Epithelial cell of esophagus (primary cell): Measurements from ENCODE around the gene OR52E8.

Experiments used
- DNase-seq: peaks from one replicate; pipeline ENCODE4 v3.0.0; 2010; ENCODE audit warnings: low read depth
- H3K4me3 ChIP-seq: 2 replicates; pipeline ENCODE4 v1.5.1; 2011; ENCODE audit warnings: mild to moderate bottlenecking, low read length, control low read depth
- CTCF ChIP-seq: IDR thresholded peaks from 2 replicates; pipeline ENCODE4 v1.5.1; 2011; ENCODE audit warnings: low read depth, mild to moderate bottlenecking, low read length, control low read depth, inconsistent platforms; ENCODE audit not compliant: insufficient read depth; ENCODE audit errors: missing control alignments

OR52E8 gene

GRCh38 chr11:5880329-5880728 lies 22.8 kb upstream of the OR52E8 start, which contains the start of gene OR52E4:
OR52E4 (plus strand) TSS chr11:5880629; CDS start chr11:5884293, 3,664 bp downstream.
- no peak for DNase-seq
- no peak for TF ChIP-seq CTCF
- H3K4me3 ChIP-seq: no peak within 1 kb of the TSS

- TF ChIP-seq CTCF: no peak
- no peak overlapping the region for H3K4me3 ChIP-seq
- DNase-seq: no peak
These were observed 21.1 kb upstream of the OR52E8 start for GRCh38 chr11:5878564-5878963.

GRCh38 chr11:5865826-5866225 lies 8.3 kb upstream of the OR52E8 start:
- TF ChIP-seq CTCF: no peak
- H3K4me3 ChIP-seq: no peak overlapping the region
- DNase-seq: peak; percentile 39

GRCh38 chr11:5851002-5851401 lies 6.5 kb downstream of the OR52E8 start:
- H3K4me3 ChIP-seq: no peak overlapping the region
- TF ChIP-seq CTCF: no peak
- DNase-seq: no peak

GRCh38 chr11:5847711-5848110 lies 9.8 kb downstream of the OR52E8 start:
- H3K4me3 ChIP-seq: no peak overlapping the region
- TF ChIP-seq CTCF: no peak
- DNase-seq: no peak

- no peak overlapping the region for H3K4me3 ChIP-seq
- no peak for DNase-seq
- no peak for TF ChIP-seq CTCF
These were observed 10.8 kb downstream of the OR52E8 start for GRCh38 chr11:5846701-5847100.

GRCh38 chr11:5841797-5842196 lies 15.7 kb downstream of the OR52E8 start, which contains the start of gene OR52E6:
OR52E6 (minus strand) TSS chr11:5841897; CDS start chr11:5841897, 0 bp downstream.
- DNase-seq: no peak
- H3K4me3 ChIP-seq: no peak within 1 kb of the TSS
- no peak for TF ChIP-seq CTCF
